GM12875 (cell line): ENCODE data around the gene RDH8.

Source experiments
- H3K4me3 ChIP-seq: one replicate; pipeline ENCODE4 v1.5.1; 2011; ENCODE audit warnings: low read depth, low read length, control low read depth
- CTCF ChIP-seq: IDR thresholded peaks from 2 replicates; pipeline ENCODE4 v1.5.1; 2011; ENCODE audit warnings: low read depth, mild to moderate bottlenecking, control low read depth, inconsistent platforms, low read length, moderate library complexity, borderline replicate concordance; ENCODE audit not compliant: insufficient read depth

RDH8 gene

GRCh38 chr19:9995084-9995483, 18.2 kb upstream of the RDH8 start:
- no peak for TF ChIP-seq CTCF
- H3K4me3 ChIP-seq, result no peak overlapping the region

GRCh38 chr19:9995999-9996398, 17.3 kb upstream of the RDH8 start:
- no peak for TF ChIP-seq CTCF
- no peak overlapping the region for H3K4me3 ChIP-seq

GRCh38 chr19:9996541-9996940, 16.7 kb upstream of the RDH8 start:
- no peak for TF ChIP-seq CTCF

GRCh38 chr19:10000171-10000826, 13.0 kb upstream of the RDH8 start:
- TF ChIP-seq CTCF, result peak; percentile 88

More at GRCh38 chr19:9996541-9996940, 16.7 kb upstream of the RDH8 start:
- H3K4me3 ChIP-seq, result no peak overlapping the region

GRCh38 chr19:10001899-10002298, 11.4 kb upstream of the RDH8 start:
- TF ChIP-seq CTCF, result peak; percentile 54
- H3K4me3 ChIP-seq, result no peak overlapping the region

More at GRCh38 chr19:10000171-10000826, 13.0 kb upstream of the RDH8 start:
- H3K4me3 ChIP-seq, result no peak overlapping the region

- no peak overlapping the region for H3K4me3 ChIP-seq
- no peak for TF ChIP-seq CTCF
These were observed 10.0 kb upstream of the RDH8 start for GRCh38 chr19:10003271-10003670.

- no peak for TF ChIP-seq CTCF
- H3K4me3 ChIP-seq, result no peak overlapping the region
These were observed 8.7 kb upstream of the RDH8 start for GRCh38 chr19:10004617-10005016.
